PC-3 (cell line): ENCODE results near the gene ARL14EP. TPM values are rescaled to one million over a fixed set of nuclear protein-coding genes. Genes with fewer than 3 reads are reported as not detected.

Experiments used
- ATAC-seq: fragments of 200-7000 bp; cut with Tn5 transposase; 2 replicates; pipeline ENCODE4 v1.9.1; 2020; ENCODE audit warnings: mild to moderate bottlenecking, moderate library complexity
- BruUV-seq: library from RNA; stranded (reverse); fragments of 400-500 nt; replicated peaks from 2 replicates; lab custom pipeline; 2021; lab: Mats Ljungman, UMichigan
- CTCF ChIA-PET: fragments of 300-600 bp; sonication (Branson Sonifier 250); formaldehyde crosslinking; loops from one replicate; lab custom pipeline; 2022; ENCODE audit warnings: antibody characterized with exemption; lab: Charles Lee
- POLR2A ChIA-PET: fragments of 300-600 bp; sonication (Branson Sonifier 250); formaldehyde crosslinking; loops from one replicate; lab custom pipeline; 2022; ENCODE audit warnings: antibody characterized with exemption; ENCODE audit not compliant: unreplicated experiment; lab: Charles Lee
- DNase-seq: peaks from one replicate; pipeline ENCODE4 v3.0.0-alpha.2; 2015
- H2AFZ ChIP-seq: fragments of 300-600 bp; sonication (generic); 2 replicates; pipeline ENCODE4 v1.6.0; 2016; ENCODE audit warnings: antibody characterized with exemption, low read length
- H3F3A ChIP-seq: fragments of 300-600 bp; sonication (generic); one replicate; pipeline ENCODE4 v1.6.0; 2017; ENCODE audit warnings: antibody characterized with exemption, low read length, control low read depth, mild to moderate bottlenecking; ENCODE audit not compliant: unreplicated experiment
- H3K27ac ChIP-seq: fragments of 300-600 bp; sonication (generic); 2 replicates; pipeline ENCODE4 v1.5.1; 2016; ENCODE audit warnings: mild to moderate bottlenecking, low read length
- H3K27me3 ChIP-seq: fragments of 300-600 bp; sonication (generic); 2 replicates; pipeline ENCODE4 v1.6.1; 2016; ENCODE audit warnings: low read length, mixed read lengths
- H3K36me3 ChIP-seq: fragments of 300-600 bp; sonication (generic); 2 replicates; pipeline ENCODE4 v1.6.1; 2016; ENCODE audit warnings: low read depth, mixed run types, low read length, mixed read lengths
- H3K4me1 ChIP-seq: fragments of 300-600 bp; sonication (generic); 2 replicates; pipeline ENCODE4 v1.5.1; 2016; ENCODE audit warnings: low read length; ENCODE audit not compliant: insufficient read depth
- H3K4me2 ChIP-seq: fragments of 300-600 bp; sonication (generic); 2 replicates; pipeline ENCODE4 v1.6.0; 2016; ENCODE audit warnings: low read length
- H3K4me3 ChIP-seq: fragments of 300-600 bp; sonication (generic); 2 replicates; pipeline ENCODE4 v1.5.1; 2016; ENCODE audit warnings: mild to moderate bottlenecking, low read length, mixed read lengths
- H3K79me2 ChIP-seq: fragments of 300-600 bp; sonication (generic); 2 replicates; pipeline ENCODE4 v1.6.1; 2017; ENCODE audit warnings: low read length, mixed read lengths
- H3K9ac ChIP-seq: fragments of 300-600 bp; sonication (generic); 2 replicates; pipeline ENCODE4 v1.6.0; 2016; ENCODE audit warnings: mild to moderate bottlenecking, low read length
- H3K9me2 ChIP-seq: fragments of 300-600 bp; sonication (generic); replicated peaks from 2 replicates; pipeline ENCODE4 v1.6.1; 2016; ENCODE audit warnings: mixed run types, low read length, mixed read lengths
- H3K9me3 ChIP-seq: fragments of 300-600 bp; sonication (generic); 2 replicates; pipeline ENCODE4 v1.6.1; 2016; ENCODE audit warnings: low read length, mixed read lengths
- H4K20me1 ChIP-seq: fragments of 300-600 bp; sonication (generic); 2 replicates; pipeline ENCODE4 v1.6.1; 2016; ENCODE audit warnings: low read length, mixed read lengths
- CTCF ChIP-seq: fragments of 300-600 bp; sonication (generic); conservative IDR thresholded peaks from 2 replicates; pipeline ENCODE4 v1.5.1; 2017; ENCODE audit warnings: antibody characterized with exemption, low read depth, mild to moderate bottlenecking, low read length
- EZH2 ChIP-seq: fragments of 300-600 bp; sonication (generic); IDR thresholded peaks from one replicate; pipeline ENCODE4 v1.6.1; 2017; ENCODE audit warnings: antibody characterized with exemption, mild to moderate bottlenecking, low read length; ENCODE audit not compliant: unreplicated experiment
- EZH2phosphoT487 ChIP-seq: fragments of 300-600 bp; sonication (generic); IDR thresholded peaks from 2 replicates; pipeline ENCODE4 v1.6.1; 2018; ENCODE audit warnings: mild to moderate bottlenecking, antibody characterized with exemption, low read length, borderline replicate concordance
- intact Hi-C: fragments of 100-400 bp; cut with micrococcal nuclease; formaldehyde crosslinking; loops from 2 replicates; pipeline ENCODE4 v1.9.0; 2023
- total RNA-seq: library from RNA; depleted of rRNA; stranded (reverse); fragments of >200 nt; gene quantifications from 2 replicates; pipeline ENCODE4 v1.2.3, GENCODE V29; 2014

Gene ARL14EP
- total RNA-seq, 1 experiment from 2014 or later: 8.4 TPM

DNA sequence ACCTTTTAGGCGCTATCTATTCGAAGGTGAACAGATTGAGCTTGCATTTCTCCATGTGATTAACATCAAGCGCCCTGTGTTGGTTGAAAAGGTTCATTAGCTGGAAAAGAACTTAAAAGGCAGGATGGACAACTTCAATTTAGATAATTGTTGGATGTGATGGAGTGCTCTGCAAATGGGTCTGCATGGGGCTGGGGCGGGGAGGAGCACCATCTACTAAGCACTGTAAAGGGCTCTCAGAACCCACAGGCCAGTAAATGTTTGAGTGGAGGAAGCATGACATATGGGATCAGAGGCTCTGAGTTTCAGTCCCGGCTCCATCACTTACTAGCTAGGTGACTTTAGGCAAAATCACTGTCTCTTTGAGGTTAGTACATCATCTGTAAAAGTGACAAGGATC, 28.2 kb downstream of the ARL14EP start:
- Histone ChIP-seq H3K36me3 (no peaks in the 10 kb centered on the region), H3K4me3 (no peak overlapping the region), H3F3A (no peaks in the 10 kb centered on the region), H3K9me3 (no peaks in the 10 kb centered on the region), H4K20me1 (no peaks in the 10 kb centered on the region), H3K9me2 (no peaks in the 10 kb centered on the region), H3K27ac (no peak overlapping the region), H3K27me3 (peaks cover 14% of the 10 kb centered on the region), H3K4me2 (no peak overlapping the region), H3K4me1 (no peaks in the 10 kb centered on the region), H3K9ac (no peak overlapping the region), H2AFZ (no peak overlapping the region), H3K79me2 (no peaks in the 10 kb centered on the region)
- BruUV-seq: no TSS peak
- no peak for DNase-seq
- TF ChIP-seq EZH2 (no peak), EZH2phosphoT487 (no peak), CTCF (no peak)
- CTCF ChIA-PET: no interaction called here
- no peak for ATAC-seq
- POLR2A ChIA-PET: no interaction called here
- intact Hi-C loops: no loop called here

DNA sequence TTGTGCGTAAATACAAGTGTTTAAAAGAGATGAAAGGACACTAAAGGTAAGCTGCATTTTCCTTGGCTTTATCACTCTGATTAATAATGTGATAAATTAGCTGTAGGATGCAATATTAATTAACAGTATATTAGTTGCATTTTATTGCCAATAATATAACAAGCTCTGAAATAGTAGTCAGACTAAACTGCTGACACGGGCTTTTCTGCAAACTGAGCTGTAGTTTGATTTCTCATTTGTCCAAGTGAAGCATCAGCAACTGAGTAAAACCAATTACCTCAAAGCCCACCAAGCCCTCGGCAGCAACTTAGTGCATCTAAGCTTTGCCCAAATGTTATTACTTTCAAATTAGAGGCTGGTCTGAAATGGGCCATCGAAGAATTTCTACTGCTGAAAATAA, 33.5 kb downstream of the ARL14EP start:
- Histone ChIP-seq H3K79me2 (no peaks in the 10 kb centered on the region), H3K9ac (no peak overlapping the region), H3K27ac (no peak overlapping the region), H3K27me3 (peaks cover 9% of the 10 kb centered on the region), H3K9me2 (no peaks in the 10 kb centered on the region), H4K20me1 (no peaks in the 10 kb centered on the region), H2AFZ (no peak overlapping the region), H3K4me2 (no peak overlapping the region), H3K4me1 (no peaks in the 10 kb centered on the region), H3F3A (no peaks in the 10 kb centered on the region), H3K9me3 (no peaks in the 10 kb centered on the region), H3K4me3 (no peak overlapping the region), H3K36me3 (no peaks in the 10 kb centered on the region)
- POLR2A ChIA-PET: interaction anchor here (0.5 kb wide), 1 partner anchor 123 kb away, joined by 3 read pairs; no protein-coding TSS in a partner anchor
- ATAC-seq (no peak), DNase-seq (no peak)
- intact Hi-C loops: no loop called here
- no TSS peak for BruUV-seq
- CTCF ChIA-PET: no interaction called here
- no peak for TF ChIP-seq EZH2
- no peak for TF ChIP-seq EZH2phosphoT487
- TF ChIP-seq CTCF: no peak

- TF ChIP-seq EZH2phosphoT487 (no peak), EZH2 (no peak), CTCF (no peak)
- ATAC-seq (no peak), DNase-seq (no peak)
- ChIA-PET CTCF (no interaction called here), POLR2A (no interaction called here)
- Histone ChIP-seq H4K20me1 (no peaks in the 10 kb centered on the region), H3K4me3 (no peak overlapping the region), H3F3A (no peaks in the 10 kb centered on the region), H3K9ac (no peak overlapping the region), H3K79me2 (no peaks in the 10 kb centered on the region), H3K27ac (no peak overlapping the region), H3K4me2 (no peak overlapping the region), H3K9me3 (no peaks in the 10 kb centered on the region), H3K9me2 (no peaks in the 10 kb centered on the region), H3K4me1 (no peaks in the 10 kb centered on the region), H3K27me3 (no peaks in the 10 kb centered on the region), H2AFZ (no peak overlapping the region), H3K36me3 (no peaks in the 10 kb centered on the region)
- intact Hi-C loops: no loop called here
- no TSS peak for BruUV-seq
These were observed 35.0 kb downstream of the ARL14EP start for GRCh38 chr11:30357872-30358271.
